Gastroesophageal sphincter (tissue), 3 donors: ENCODE measurements around the gene DPYD.

Experiments used
- CTCF ChIP-seq, 4 experiments: fragments of 200-600 bp in 2 of 4; fragments of 450-650 bp in 2 of 4; sonication (generic) in 1 of 4; IDR thresholded peaks; one replicate each; pipeline ENCODE4 v1.5.1; 2017 to 2019; ENCODE audit warnings: antibody characterized with exemption in 4 of 4, mild to moderate bottlenecking in 2 of 4, moderate library complexity in 2 of 4
- POLR2A ChIP-seq, 2 donors: fragments of 450-650 bp; IDR thresholded peaks; one replicate each; pipeline ENCODE4 v1.6.1; 2017; ENCODE audit warnings: antibody characterized with exemption in 2 of 2, mild to moderate bottlenecking in 2 of 2, moderate library complexity in 1 of 2
- POLR2AphosphoS5 ChIP-seq: sonication (generic); formaldehyde crosslinking; IDR thresholded peaks from one replicate; pipeline ENCODE4 v1.6.1; 2017; ENCODE audit warnings: antibody characterized with exemption

DNA sequence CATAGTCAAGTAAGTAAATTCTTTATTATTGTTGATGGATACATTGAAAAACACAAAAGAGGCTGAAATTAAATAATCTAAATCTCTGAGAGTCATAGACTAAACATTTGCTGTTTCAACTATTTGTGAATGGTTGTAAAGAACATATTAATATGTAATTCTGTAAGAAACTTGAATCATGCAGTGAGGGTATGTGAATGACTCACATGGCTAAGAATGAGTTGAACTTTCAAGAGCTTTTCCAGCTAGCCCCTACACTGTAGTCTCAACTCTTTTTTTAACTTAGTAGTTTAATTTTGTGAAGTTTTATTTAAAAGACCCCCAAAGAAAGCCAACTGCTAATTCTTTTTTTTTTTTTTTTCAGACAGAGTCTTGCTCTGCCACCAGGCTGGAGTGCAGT is 588.1 kb downstream of the DPYD start:
- TF ChIP-seq CTCF (IDR thresholded peaks at IDR 0.05) (no peak), POLR2AphosphoS5 (no peak), POLR2A (IDR thresholded peaks at IDR 0.05) (no peak)
